ENCODE data around the gene NHERF2.

- no peak for TF ChIP-seq POLR2A (IDR thresholded peaks at IDR 0.05; ENCODE audit: low read length)
- no peak for TF ChIP-seq GATA1 (IDR thresholded peaks at IDR 0.05; ENCODE audit: low read depth, low read length)
Measured at GRCh38 chr16:2032285-2033056, 5.8 kb downstream of the NHERF2 start.
